ENCODE data around the gene CASQ2.

- no peak for TF ChIP-seq CTCF (IDR thresholded peaks at IDR 0.05)
- TF ChIP-seq EZH2phosphoT487 (IDR thresholded peaks at IDR 0.05), result no peak
Observed at GRCh38 chr1:115702959-115703358, 65.6 kb downstream of the CASQ2 start.
